Panc1 (cell line): ENCODE measurements around the gene TESMIN. TPM values are rescaled to one million over a fixed set of nuclear protein-coding genes. Genes with fewer than 3 reads are reported as not detected.

Experiments
- ATAC-seq: fragments of 200-7000 bp; cut with Tn5 transposase; 2 replicates; pipeline ENCODE4 v1.9.1; 2020; ENCODE audit warnings: mild to moderate bottlenecking, moderate library complexity
- BruUV-seq: library from RNA; stranded (reverse); fragments of 400-500 nt; replicated peaks from 2 replicates; lab custom pipeline; 2021; lab: Mats Ljungman, UMichigan
- CTCF ChIA-PET: fragments of 300-600 bp; sonication (Branson Sonifier 250); formaldehyde crosslinking; loops from one replicate; lab custom pipeline; 2022; ENCODE audit warnings: antibody characterized with exemption; lab: Charles Lee
- POLR2A ChIA-PET: fragments of 300-600 bp; sonication (Branson Sonifier 250); formaldehyde crosslinking; loops from one replicate; lab custom pipeline; 2022; ENCODE audit warnings: antibody characterized with exemption; lab: Charles Lee
- DNase-seq: peaks from one replicate; pipeline ENCODE4 v3.0.0-alpha.2; 2010; ENCODE audit warnings: low read depth, low spot score
- H3K27ac ChIP-seq: 2 replicates; pipeline ENCODE4 v1.5.1; 2011; ENCODE audit warnings: mild to moderate bottlenecking, low read length, inconsistent platforms
- H3K27me3 ChIP-seq: fragments of 200-500 bp; sonication (Bioruptor generic); 2 replicates; pipeline ENCODE4 v1.6.0; 2014; ENCODE audit warnings: low read length, inconsistent platforms; ENCODE audit not compliant: control insufficient read depth, insufficient read depth
- H3K36me3 ChIP-seq: fragments of 200-500 bp; sonication (Bioruptor generic); 2 replicates; pipeline ENCODE4 v1.5.1; 2014; ENCODE audit warnings: inconsistent platforms, mild to moderate bottlenecking, low read length, moderate library complexity; ENCODE audit not compliant: control insufficient read depth, insufficient read depth
- H3K4me1 ChIP-seq: 2 replicates; pipeline ENCODE4 v1.5.1; 2011; ENCODE audit warnings: inconsistent platforms, mild to moderate bottlenecking, low read length, moderate library complexity; ENCODE audit not compliant: control insufficient read depth, insufficient read depth
- H3K4me3 ChIP-seq, 2 experiments: 2 replicates each; pipeline ENCODE4 v1.5.1; 2011 to 2012; ENCODE audit warnings: low read depth in 2 of 2, low read length in 2 of 2, mild to moderate bottlenecking in 2 of 2, inconsistent platforms in 1 of 2, moderate library complexity in 1 of 2
- H3K9me3 ChIP-seq: fragments of 200-500 bp; sonication (Bioruptor generic); 2 replicates; pipeline ENCODE4 v1.5.1; 2014; ENCODE audit warnings: low read depth, mild to moderate bottlenecking, inconsistent platforms, low read length, moderate library complexity; ENCODE audit not compliant: control insufficient read depth, insufficient read depth
- CTCF ChIP-seq: fragments of 450-650 bp; IDR thresholded peaks from 2 replicates; pipeline ENCODE4 v1.5.1; 2017; ENCODE audit warnings: mild to moderate bottlenecking
- POLR2AphosphoS5 ChIP-seq: IDR thresholded peaks from 2 replicates; pipeline ENCODE4 v1.6.1; 2012; ENCODE audit warnings: mild to moderate bottlenecking, low read depth, low read length, moderate library complexity
- REST ChIP-seq, 2 experiments: IDR thresholded peaks; 2 replicates each; pipeline ENCODE4 v1.6.1; 2011 to 2012; ENCODE audit warnings: low read depth in 2 of 2, control low read depth in 1 of 2, low read length in 1 of 2, mild to moderate bottlenecking in 1 of 2, moderate library complexity in 1 of 2; ENCODE audit not compliant: insufficient read depth in 1 of 2
- SIN3A ChIP-seq: IDR thresholded peaks from 2 replicates; pipeline ENCODE4 v1.6.1; 2012; ENCODE audit warnings: low read depth, mild to moderate bottlenecking, low read length, moderate library complexity, borderline replicate concordance; ENCODE audit not compliant: insufficient read depth
- TCF7L2 ChIP-seq: IDR thresholded peaks from 2 replicates; pipeline ENCODE4 v1.6.1; 2011; ENCODE audit warnings: mild to moderate bottlenecking, low read depth, low read length, inconsistent platforms
- in situ Hi-C: cut with HindIII; loops from 2 replicates; pipeline ENCODE4 v1.10.0; 2016; ENCODE audit warnings: low sequenced_read_pairs, low pct_unique_long_range_greater_than_20kb
- intact Hi-C: fragments of 100-400 bp; cut with micrococcal nuclease; formaldehyde crosslinking; loops from one replicate; pipeline ENCODE4 v1.10.0; 2022; ENCODE audit not compliant: unreplicated experiment
- total RNA-seq: library from RNA; stranded (reverse); gene quantifications from one replicate; pipeline ENCODE4 v1.2.1, GENCODE V29; 2021; ENCODE audit not compliant: unreplicated experiment

TESMIN gene
- total RNA-seq, 1 experiment from 2014 or later, result 47.6 TPM

GRCh38 chr11:68674461-68674860, 76.9 kb downstream of the TESMIN start:
- no peak for DNase-seq
- BruUV-seq, result no TSS peak
- CTCF ChIA-PET, result no interaction called here

GRCh38 chr11:68673991-68674390, 77.3 kb downstream of the TESMIN start:
- no peak for ATAC-seq
- Histone ChIP-seq H3K4me3 (no peak overlapping the region), H3K36me3 (no peaks in the 10 kb centered on the region), H3K4me1 (no peaks in the 10 kb centered on the region), H3K27ac (no peak overlapping the region), H3K27me3 (no peaks in the 10 kb centered on the region), H3K9me3 (no peaks in the 10 kb centered on the region)
- CTCF ChIA-PET, result no interaction called here
- in situ Hi-C loops (no loop called here), intact Hi-C loops (no loop called here)
- no TSS peak for BruUV-seq
- POLR2A ChIA-PET, result no interaction called here
- no peak for DNase-seq
- TF ChIP-seq REST (IDR thresholded peaks at IDR 0.05; ENCODE audit: insufficient read depth in 1 of 2, low read depth in 2 of 2, low read length in 1 of 2) (no peak), TCF7L2 (no peak), SIN3A (no peak), CTCF (no peak), POLR2AphosphoS5 (no peak)

More at GRCh38 chr11:68674461-68674860, 76.9 kb downstream of the TESMIN start:
- Histone ChIP-seq H3K27me3 (no peaks in the 10 kb centered on the region), H3K9me3 (no peaks in the 10 kb centered on the region), H3K4me1 (no peaks in the 10 kb centered on the region), H3K27ac (no peak overlapping the region), H3K36me3 (no peaks in the 10 kb centered on the region), H3K4me3 (no peak overlapping the region)
- intact Hi-C loops (no loop called here), in situ Hi-C loops (no loop called here)
- ATAC-seq, result no peak
- POLR2A ChIA-PET, result no interaction called here
- TF ChIP-seq TCF7L2, result no peak
- TF ChIP-seq POLR2AphosphoS5, result no peak
- TF ChIP-seq SIN3A, result no peak
- no peak for TF ChIP-seq REST (IDR thresholded peaks at IDR 0.05; ENCODE audit: insufficient read depth in 1 of 2, low read depth in 2 of 2, low read length in 1 of 2)
- TF ChIP-seq CTCF, result no peak
